Measurements from ENCODE around the gene DUS1L.

DNA sequence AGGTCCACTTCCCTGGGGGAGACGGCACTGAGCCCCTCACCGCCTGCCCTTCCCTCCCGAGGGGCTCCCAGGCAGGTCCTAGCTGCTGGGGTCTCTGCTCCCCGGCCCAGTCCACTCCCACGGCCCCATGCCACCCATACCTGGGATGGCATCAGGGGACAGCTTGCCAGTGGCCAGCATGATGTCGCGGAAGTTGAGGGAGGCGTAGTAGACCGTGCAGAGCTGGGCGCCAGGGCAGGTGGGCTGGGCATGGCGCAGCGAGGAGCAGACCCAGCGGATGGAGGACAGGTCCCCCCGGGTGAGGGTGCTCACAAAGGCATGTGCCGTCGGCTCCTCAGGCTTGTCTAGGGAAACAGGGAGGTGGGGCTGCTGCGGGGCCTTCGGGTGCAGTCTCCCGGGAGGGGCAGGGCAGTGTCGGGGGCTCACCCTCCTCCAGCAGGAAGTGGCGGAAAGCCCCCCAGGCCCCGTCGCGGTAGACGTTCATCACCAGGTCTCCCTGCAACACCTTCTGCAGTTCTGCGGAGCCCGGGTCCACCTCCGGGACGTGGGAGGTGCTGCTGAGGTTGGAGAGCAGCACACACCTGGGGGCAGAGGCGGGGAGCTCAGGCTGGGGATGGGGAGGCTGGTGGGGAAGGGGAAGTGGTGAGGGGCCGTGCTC lies 18.9 kb upstream of the DUS1L start:
- no peak for TF ChIP-seq GATA3 (IDR thresholded peaks at IDR 0.05; ENCODE audit: low read depth, low read length)
- no peak for TF ChIP-seq GATA2 (IDR thresholded peaks at IDR 0.05; ENCODE audit: low read depth, low read length)

All from SH-SY5Y (cell line).